Stimulated activated CD8-positive, alpha-beta memory T cell treated with anti-CD3 and anti-CD28 coated beads, Interleukin-4, amount 100 ng/mL, for 24 hours (primary cell): ENCODE measurements around the gene PLXNA3.

Source experiments
- DNase-seq: peaks from one replicate; pipeline ENCODE4 v3.0.0-alpha.2; 2020; ENCODE audit warnings: low read depth

The PLXNA3 gene

DNA sequence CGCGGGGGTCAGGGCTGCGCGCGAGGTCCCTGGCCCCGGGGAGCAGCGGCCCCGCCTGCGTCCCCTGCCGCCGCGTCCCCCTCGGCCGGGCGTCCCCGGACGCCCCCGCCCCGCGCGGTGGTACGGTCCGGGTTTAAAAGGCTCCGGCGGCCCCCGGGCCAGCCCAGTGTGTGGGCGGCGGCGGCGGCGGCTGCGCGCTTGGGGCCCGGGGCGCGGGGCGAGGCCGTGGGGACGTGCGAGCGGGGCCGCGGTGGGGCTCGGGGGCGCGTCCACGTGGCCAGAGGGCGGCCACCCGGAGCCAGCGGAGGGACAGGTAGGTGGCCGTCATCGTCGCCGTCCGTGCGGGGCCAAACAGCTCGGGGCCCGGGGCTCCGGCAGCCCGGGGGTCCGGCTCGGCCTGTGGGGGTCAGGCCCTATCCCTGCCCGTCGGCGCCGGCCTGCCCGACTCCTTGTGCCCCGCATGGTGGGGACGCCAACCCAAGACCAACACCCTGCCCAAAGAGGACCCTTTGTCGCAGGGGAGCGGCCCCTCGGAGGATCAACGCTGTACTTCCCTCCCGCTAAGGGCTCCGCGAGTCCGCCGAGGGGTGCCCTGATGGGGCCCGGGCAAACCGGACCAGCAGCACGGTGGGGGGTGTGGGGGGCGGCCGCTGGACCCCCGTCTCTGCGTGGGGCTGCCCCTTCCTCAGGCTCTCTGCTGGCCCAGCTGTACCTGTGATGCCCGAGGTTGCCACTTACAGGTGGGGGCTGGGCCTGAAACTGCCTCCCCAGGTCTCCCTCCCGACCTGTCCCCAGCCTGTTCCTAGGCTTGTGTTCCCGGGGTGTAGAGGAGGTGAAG, at the start of gene PLXNA3:
Gene PLXNA3 (plus strand): TSS at position 166 of the 838 bp plus-strand sequence. CDS start 1,903 bp downstream, outside the sequence.
- peak; percentile 50 for DNase-seq

- no peak for DNase-seq
Observed at GRCh38 chrX:154408659-154409221, 49.3 kb upstream of the PLXNA3 start.

GRCh38 chrX:154409222-154409871, 48.7 kb upstream of the PLXNA3 start, which contains the start of gene DNASE1L1:
TSS of gene DNASE1L1 (minus strand) at chrX:154409254. CDS start at chrX:154405568, 3,686 bp downstream.
- peak; percentile 33 for DNase-seq

DNA sequence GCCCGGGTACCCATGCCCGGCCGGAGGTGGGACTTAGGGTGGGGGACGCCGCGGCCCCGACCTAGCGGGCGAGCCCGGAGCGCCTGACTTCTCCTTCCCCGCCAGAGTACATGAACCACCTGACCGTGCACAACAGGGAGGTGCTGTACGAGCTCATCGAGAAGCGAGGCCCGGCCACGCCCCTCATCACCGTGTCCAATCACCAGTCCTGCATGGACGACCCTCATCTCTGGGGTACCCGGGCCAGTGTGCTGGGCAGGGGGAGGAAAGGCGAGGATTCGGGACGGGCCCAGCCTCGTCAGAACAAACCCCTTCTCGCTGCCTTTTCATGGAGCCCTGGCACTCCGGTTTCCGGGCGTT, 46.1 kb upstream of the PLXNA3 start:
- DNase-seq: peak; percentile 47

GRCh38 chrX:154412468-154412867, 45.6 kb upstream of the PLXNA3 start:
- DNase-seq: no peak

DNA sequence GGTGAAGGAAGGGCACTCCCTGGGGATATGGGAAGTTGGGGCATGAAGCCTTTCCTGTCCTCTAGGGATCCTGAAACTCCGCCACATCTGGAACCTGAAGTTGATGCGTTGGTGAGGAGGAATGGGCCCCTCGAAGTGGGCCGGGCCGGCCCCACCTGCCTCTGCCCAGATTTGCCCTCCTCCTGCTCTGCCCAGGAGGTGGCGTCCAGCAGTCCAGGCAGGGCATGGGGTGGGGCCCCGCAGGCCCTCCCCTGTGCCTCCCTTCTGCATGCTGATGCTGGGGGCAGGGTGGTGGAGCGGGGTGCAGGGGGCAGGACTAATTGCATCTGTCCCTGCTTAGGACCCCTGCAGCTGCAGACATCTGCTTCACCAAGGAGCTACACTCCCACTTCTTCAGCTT, 44.9 kb upstream of the PLXNA3 start:
- DNase-seq: no peak

- no peak for DNase-seq
Observed at GRCh38 chrX:154417157-154417556, 40.9 kb upstream of the PLXNA3 start.

- no peak for DNase-seq
Observed at GRCh38 chrX:154419189-154419588, 38.9 kb upstream of the PLXNA3 start.

DNA sequence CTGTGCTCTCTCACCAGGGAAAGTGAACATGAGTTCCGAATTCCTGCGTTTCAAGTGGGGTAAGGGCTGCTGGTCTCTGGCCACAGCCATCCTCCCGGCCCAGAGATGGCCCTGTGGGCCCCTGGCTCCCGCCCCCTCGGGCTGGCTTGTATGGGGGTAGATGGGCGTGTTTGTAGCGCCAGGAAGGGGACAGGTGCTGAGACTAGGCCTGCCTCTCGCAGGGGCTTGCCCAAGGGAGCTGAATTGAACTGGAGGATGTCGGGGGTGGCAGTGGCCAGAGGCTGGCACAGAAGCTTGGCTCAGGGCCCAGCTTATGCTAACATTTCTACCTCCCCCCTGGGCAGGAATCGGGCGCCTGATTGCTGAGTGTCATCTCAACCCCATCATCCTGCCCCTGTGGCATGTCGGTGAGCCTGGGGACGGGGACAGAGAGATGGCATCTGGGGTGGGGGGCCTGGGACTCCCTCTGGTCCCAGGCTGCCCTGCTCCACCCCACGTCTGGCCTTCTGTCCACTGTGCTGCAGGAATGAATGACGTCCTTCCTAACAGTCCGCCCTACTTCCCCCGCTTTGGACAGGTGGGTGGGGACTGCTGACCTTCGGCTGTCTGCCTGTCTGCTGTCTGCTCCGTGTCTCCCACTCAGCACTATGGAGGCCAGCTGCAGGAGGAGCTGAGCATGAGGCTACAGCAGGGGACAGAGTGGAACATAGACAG, 38.2 kb upstream of the PLXNA3 start:
- DNase-seq: no peak

- no peak for DNase-seq
Observed at GRCh38 chrX:154420402-154420756, 37.7 kb upstream of the PLXNA3 start.

- DNase-seq: no peak
Observed at GRCh38 chrX:154426916-154427770, 30.9 kb upstream of the PLXNA3 start.

DNA sequence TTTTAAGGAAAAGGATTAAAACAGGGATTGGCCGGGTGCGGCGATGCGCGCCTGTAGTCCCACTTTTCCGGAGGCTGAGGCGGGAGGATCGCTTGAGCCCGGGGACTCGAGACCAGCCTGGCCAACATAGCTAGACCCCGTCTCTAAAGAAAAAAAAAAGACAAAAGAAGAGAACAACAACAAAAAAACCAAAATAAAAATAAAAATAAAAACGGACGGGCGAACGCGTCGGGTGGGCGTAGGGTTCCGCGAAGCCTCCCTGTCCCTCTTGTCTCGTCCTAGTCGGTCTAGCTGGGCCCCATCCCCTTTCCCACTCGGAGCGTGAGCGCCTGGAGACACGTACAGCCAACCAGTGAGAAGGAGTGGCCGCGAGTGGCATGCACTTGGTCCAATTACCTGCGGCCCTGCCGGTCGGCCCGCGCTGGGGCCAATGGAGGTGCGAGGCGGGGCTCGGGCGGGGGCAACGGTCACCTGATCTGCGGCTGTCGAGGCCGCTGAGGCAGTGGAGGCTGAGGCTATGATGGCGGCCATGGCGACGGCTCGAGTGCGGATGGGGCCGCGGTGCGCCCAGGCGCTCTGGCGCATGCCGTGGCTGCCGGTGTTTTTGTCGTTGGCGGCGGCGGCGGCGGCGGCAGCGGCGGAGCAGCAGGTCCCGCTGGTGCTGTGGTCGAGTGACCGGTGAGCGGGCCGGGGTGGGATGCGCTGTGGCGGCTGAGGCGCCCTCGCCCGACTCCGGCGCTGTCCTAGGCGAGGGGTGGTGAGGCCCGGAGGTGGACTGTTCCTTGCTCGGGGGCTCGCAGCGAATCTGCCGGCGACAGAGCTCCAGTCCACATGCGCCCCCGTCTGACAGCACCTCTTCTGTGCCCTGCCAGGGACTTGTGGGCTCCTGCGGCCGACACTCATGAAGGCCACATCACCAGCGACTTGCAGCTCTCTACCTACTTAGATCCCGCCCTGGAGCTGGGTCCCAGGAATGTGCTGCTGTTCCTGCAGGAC, 29.6 kb upstream of the PLXNA3 start, which contains the start of gene ATP6AP1:
Gene ATP6AP1 (plus strand): TSS at position 502 of the 996 bp plus-strand sequence. CDS start 16 bp downstream, at position 518.
- DNase-seq: peak; percentile 77

- DNase-seq: no peak
Observed at GRCh38 chrX:154429711-154430110, 28.4 kb upstream of the PLXNA3 start.

GRCh38 chrX:154430479-154430878, 27.6 kb upstream of the PLXNA3 start:
- no peak for DNase-seq

DNA sequence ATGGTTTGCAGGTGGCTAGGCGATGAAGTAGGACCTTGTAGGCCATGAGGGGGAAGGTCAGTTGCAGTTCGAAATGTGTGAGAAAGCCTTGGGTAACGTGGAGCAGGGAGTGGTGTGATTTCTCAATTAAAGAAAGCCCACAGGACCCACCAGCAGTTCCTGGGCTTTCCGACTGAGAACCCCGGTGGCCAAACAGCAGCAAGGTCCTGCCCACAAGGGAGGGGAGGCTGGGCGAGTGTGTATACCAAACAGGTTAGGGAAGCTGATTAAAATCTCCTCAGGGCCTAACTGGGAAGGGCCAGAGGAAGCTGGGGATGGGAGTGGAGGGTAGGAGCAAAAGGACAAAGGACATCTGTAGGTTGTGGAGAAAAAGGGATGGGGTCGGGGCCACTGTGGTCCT, 27.2 kb upstream of the PLXNA3 start:
- no peak for DNase-seq

DNA sequence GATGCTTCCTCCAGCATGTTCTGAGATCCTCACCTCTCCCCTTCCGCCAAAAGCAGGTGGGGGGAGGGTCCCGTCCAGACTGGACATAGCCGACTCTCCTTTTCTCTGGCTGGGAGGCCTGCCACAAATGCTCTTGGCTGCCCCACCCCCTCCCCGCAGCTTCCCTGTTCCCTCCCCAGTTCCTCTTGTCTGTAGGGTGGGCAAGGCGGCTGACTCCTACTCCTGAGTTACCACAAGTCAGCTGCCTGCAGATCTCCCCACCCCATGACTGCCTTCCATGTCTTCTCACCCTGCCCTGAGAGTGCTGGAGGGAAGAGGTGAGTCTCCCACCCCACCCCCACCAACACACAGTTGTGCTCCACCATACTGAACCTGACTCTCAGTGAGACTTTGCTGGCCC, 26.7 kb upstream of the PLXNA3 start:
- DNase-seq: no peak

DNA sequence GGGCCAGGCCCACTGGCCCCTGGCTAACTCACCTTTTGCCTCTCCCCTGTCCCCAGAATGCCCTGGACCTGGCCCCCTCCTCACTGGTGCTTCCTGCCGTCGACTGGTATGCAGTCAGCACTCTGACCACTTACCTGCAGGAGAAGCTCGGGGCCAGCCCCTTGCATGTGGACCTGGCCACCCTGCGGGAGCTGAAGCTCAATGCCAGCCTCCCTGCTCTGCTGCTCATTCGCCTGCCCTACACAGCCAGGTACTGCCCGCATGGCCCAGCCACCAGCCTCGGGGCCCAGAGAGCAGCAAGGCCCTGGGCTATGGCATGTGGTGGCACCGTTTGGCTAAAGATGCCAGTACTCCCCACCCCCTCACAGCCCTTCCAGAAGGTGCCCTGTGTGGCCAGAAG, 25.9 kb upstream of the PLXNA3 start:
- DNase-seq: no peak

- DNase-seq: no peak
Observed at GRCh38 chrX:154433605-154434004, 24.5 kb upstream of the PLXNA3 start.

GRCh38 chrX:154434394-154435168, 23.5 kb upstream of the PLXNA3 start:
- DNase-seq: no peak
